NB4 (cell line): ENCODE results near the gene SDK2.

Source experiments
- CTCF ChIP-seq: IDR thresholded peaks from one replicate; pipeline ENCODE4 v1.5.1; 2012; ENCODE audit warnings: low read depth, low read length
- MAX ChIP-seq: IDR thresholded peaks from 2 replicates; pipeline ENCODE4 v1.6.1; 2011; ENCODE audit warnings: low read depth, low read length
- POLR2A ChIP-seq: IDR thresholded peaks from 2 replicates; pipeline ENCODE4 v1.6.1; 2011; ENCODE audit warnings: mild to moderate bottlenecking; ENCODE audit not compliant: insufficient read length; ENCODE audit errors: extremely low read depth

GRCh38 chr17:73617501-73617900 lies 26.7 kb downstream of the SDK2 start:
- TF ChIP-seq CTCF = no peak
- no peak for TF ChIP-seq MAX
- TF ChIP-seq POLR2A = no peak
